ENCODE results near the gene CDK14. TPM values are rescaled to one million over a fixed set of nuclear protein-coding genes. Genes with fewer than 3 reads are reported as not detected.
"Not testable (repeated sequence)": the region's sequence is repeated elsewhere in the genome, so short reads cannot be mapped to it uniquely, and the experiment has no call there.

CDK14 gene
- total RNA-seq, 1 donor from 2014 or later, result 52.3 TPM

- Mint-ChIP-seq H3K9me3 (peaks cover 25% of the 10 kb centered on the region), H3K4me1 (peaks cover 5% of the 10 kb centered on the region), H3K4me3 (no peak overlapping the region), H3K36me3 (peaks cover 33% of the 10 kb centered on the region), H3K27me3 (ENCODE audit: insufficient read depth, low read depth) (no peaks in the 10 kb centered on the region), H3K27ac (no peak overlapping the region)
- no peaks in the 10 kb centered on the region for H3K9me3 ChIP-seq (ENCODE audit: low read depth)
- no peaks in the 10 kb centered on the region for H3K4me1 ChIP-seq
- H3K79me2 ChIP-seq (ENCODE audit: low read depth), result no peaks in the 10 kb centered on the region
- H3K27ac ChIP-seq, result no peak overlapping the region
- H2AFZ ChIP-seq (replicated peaks), result no peak overlapping the region
- no peaks in the 10 kb centered on the region for H3F3A ChIP-seq (ENCODE audit: low read depth)
- no peak for DNase-seq (ENCODE audit: low spot score)
- H3K9ac ChIP-seq, result no peak overlapping the region
- TF ChIP-seq CTCF (IDR thresholded peaks at IDR 0.05) (no peak), EZH2phosphoT487 (IDR thresholded peaks at IDR 0.05) (no peak), EZH2 (IDR thresholded peaks at IDR 0.05) (no peak)
- peaks cover 6% of the 10 kb centered on the region for H3K36me3 ChIP-seq
- no peaks in the 10 kb centered on the region for H4K20me1 ChIP-seq (ENCODE audit: low read depth)
- no peaks in the 10 kb centered on the region for H3K27me3 ChIP-seq
- no peak overlapping the region for H3K4me3 ChIP-seq
- no peak overlapping the region for H3K4me2 ChIP-seq
Observed at GRCh38 chr7:90791596-90791995, 195.5 kb downstream of the CDK14 start.

- peaks cover 26% of the 10 kb centered on the region for H3K9me3 Mint-ChIP-seq
Observed at GRCh38 chr7:90792301-90792700, 196.2 kb downstream of the CDK14 start.

GRCh38 chr7:90794234-90794633 is 198.1 kb downstream of the CDK14 start:
- H3K4me2 ChIP-seq; H4K20me1 ChIP-seq (ENCODE audit: low read depth); H3K27ac ChIP-seq; H3K36me3 ChIP-seq; H3K4me1 Mint-ChIP-seq; H3K4me3 ChIP-seq; H3K79me2 ChIP-seq (ENCODE audit: low read depth); H3K27ac Mint-ChIP-seq; H3K27me3 Mint-ChIP-seq (ENCODE audit: insufficient read depth, low read depth); H3K27me3 ChIP-seq; H3K9ac ChIP-seq; H3K4me1 ChIP-seq; DNase-seq (ENCODE audit: low spot score); H3K9me3 ChIP-seq (ENCODE audit: low read depth); H3F3A ChIP-seq (ENCODE audit: low read depth); H3K4me3 Mint-ChIP-seq; H2AFZ ChIP-seq (replicated peaks): not testable (repeated sequence)
- Mint-ChIP-seq H3K9me3 (peaks cover 26% of the 10 kb centered on the region), H3K36me3 (peaks cover 46% of the 10 kb centered on the region)

More at GRCh38 chr7:90792301-90792700, 196.2 kb downstream of the CDK14 start:
- DNase-seq (ENCODE audit: low spot score), result no peak
- Histone ChIP-seq H3K4me3 (no peak overlapping the region), H3F3A (ENCODE audit: low read depth) (no peaks in the 10 kb centered on the region), H2AFZ (replicated peaks) (no peak overlapping the region), H3K4me1 (no peaks in the 10 kb centered on the region), H3K9me3 (ENCODE audit: low read depth) (no peaks in the 10 kb centered on the region), H4K20me1 (ENCODE audit: low read depth) (no peaks in the 10 kb centered on the region), H3K27me3 (no peaks in the 10 kb centered on the region), H3K27ac (no peak overlapping the region), H3K36me3 (peaks cover 6% of the 10 kb centered on the region), H3K9ac (no peak overlapping the region), H3K79me2 (ENCODE audit: low read depth) (no peaks in the 10 kb centered on the region), H3K4me2 (no peak overlapping the region)
- Mint-ChIP-seq H3K36me3 (peaks cover 37% of the 10 kb centered on the region), H3K27me3 (ENCODE audit: insufficient read depth, low read depth) (no peaks in the 10 kb centered on the region), H3K4me3 (no peak overlapping the region), H3K27ac (no peak overlapping the region), H3K4me1 (peaks cover 5% of the 10 kb centered on the region)
- TF ChIP-seq CTCF (IDR thresholded peaks at IDR 0.05), result no peak
- no peak for TF ChIP-seq EZH2 (IDR thresholded peaks at IDR 0.05)
- no peak for TF ChIP-seq EZH2phosphoT487 (IDR thresholded peaks at IDR 0.05)

- Histone ChIP-seq H3K4me2 (no peak overlapping the region), H3K9me3 (ENCODE audit: low read depth) (no peaks in the 10 kb centered on the region), H3K79me2 (ENCODE audit: low read depth) (no peaks in the 10 kb centered on the region), H3F3A (ENCODE audit: low read depth) (no peaks in the 10 kb centered on the region), H4K20me1 (ENCODE audit: low read depth) (no peaks in the 10 kb centered on the region), H3K27me3 (no peaks in the 10 kb centered on the region), H3K27ac (no peak overlapping the region), H3K36me3 (peaks cover 6% of the 10 kb centered on the region), H3K9ac (no peak overlapping the region), H3K4me3 (no peak overlapping the region), H3K4me1 (no peaks in the 10 kb centered on the region), H2AFZ (replicated peaks) (no peak overlapping the region)
- Mint-ChIP-seq H3K36me3 (peaks cover 37% of the 10 kb centered on the region), H3K4me1 (no peaks in the 10 kb centered on the region), H3K27ac (no peak overlapping the region), H3K27me3 (ENCODE audit: insufficient read depth, low read depth) (no peaks in the 10 kb centered on the region), H3K9me3 (peaks cover 22% of the 10 kb centered on the region), H3K4me3 (no peak overlapping the region)
- TF ChIP-seq EZH2phosphoT487 (IDR thresholded peaks at IDR 0.05), result no peak
- no peak for TF ChIP-seq EZH2 (IDR thresholded peaks at IDR 0.05)
- TF ChIP-seq CTCF (IDR thresholded peaks at IDR 0.05), result no peak
- no peak for DNase-seq (ENCODE audit: low spot score)
Observed at GRCh38 chr7:90797596-90797995, 201.5 kb downstream of the CDK14 start.
